ENCODE results near the gene RXRG.

The RXRG gene

GRCh38 chr1:165409657-165410358 lies 35.1 kb downstream of the RXRG start:
- no peak for DNase-seq (ENCODE audit: low read depth)

GRCh38 chr1:165408518-165408917 lies 36.4 kb downstream of the RXRG start:
- DNase-seq (ENCODE audit: low read depth), result peak; percentile 45

- no peak for DNase-seq (ENCODE audit: low read depth)
Observed at GRCh38 chr1:165407398-165407797, 37.5 kb downstream of the RXRG start.

GRCh38 chr1:165403835-165404482 lies 41.0 kb downstream of the RXRG start:
- DNase-seq (ENCODE audit: low read depth), result peak; percentile 16

GRCh38 chr1:165402517-165403111 lies 42.3 kb downstream of the RXRG start:
- no peak for DNase-seq (ENCODE audit: low read depth)

GRCh38 chr1:165397944-165398343 lies 47.0 kb downstream of the RXRG start:
- peak; percentile 79 for DNase-seq (ENCODE audit: low read depth)

- no peak for DNase-seq (ENCODE audit: low read depth)
Observed at GRCh38 chr1:165395901-165396300, 49.0 kb downstream of the RXRG start.

GRCh38 chr1:165395478-165395877 lies 49.4 kb downstream of the RXRG start:
- DNase-seq (ENCODE audit: low read depth), result no peak

GRCh38 chr1:165392634-165393571 lies 52.0 kb downstream of the RXRG start:
- DNase-seq (ENCODE audit: low read depth), result peak; percentile 92

- no peak for DNase-seq (ENCODE audit: low read depth)
Observed at GRCh38 chr1:165389609-165390008, 55.3 kb downstream of the RXRG start.

GRCh38 chr1:165387961-165388360 lies 57.0 kb downstream of the RXRG start:
- no peak for DNase-seq (ENCODE audit: low read depth)

GRCh38 chr1:165387505-165387904 lies 57.4 kb downstream of the RXRG start:
- DNase-seq (ENCODE audit: low read depth), result no peak

- no peak for DNase-seq (ENCODE audit: low read depth)
Observed at GRCh38 chr1:165383599-165384405, 61.1 kb downstream of the RXRG start.

GRCh38 chr1:165383067-165383466 lies 61.9 kb downstream of the RXRG start:
- DNase-seq (ENCODE audit: low read depth), result peak; percentile 18

GRCh38 chr1:165381745-165382505 lies 63.0 kb downstream of the RXRG start:
- no peak for DNase-seq (ENCODE audit: low read depth)

- no peak for DNase-seq (ENCODE audit: low read depth)
Observed at GRCh38 chr1:165376811-165377311, 68.1 kb downstream of the RXRG start.

- peak; percentile 72 for DNase-seq (ENCODE audit: low read depth)
Observed at GRCh38 chr1:165376041-165376810, 68.7 kb downstream of the RXRG start.

- no peak for DNase-seq (ENCODE audit: low read depth)
Observed at GRCh38 chr1:165375623-165376022, 69.3 kb downstream of the RXRG start.

- no peak for DNase-seq (ENCODE audit: low read depth)
Observed at GRCh38 chr1:165371588-165372225, 73.2 kb downstream of the RXRG start.

Data from iris pigment epithelial cell (primary cell).